GM12891 (cell line): ENCODE results near the gene SULT1E1.

Experiments
- POLR2A ChIP-seq: IDR thresholded peaks from 2 replicates; pipeline ENCODE4 v1.6.1; 2011; ENCODE audit warnings: low read depth, low read length, control low read depth
- POLR2AphosphoS5 ChIP-seq: IDR thresholded peaks from 2 replicates; pipeline ENCODE4 v1.6.1; 2011; ENCODE audit warnings: low read depth, low read length, control low read depth

DNA sequence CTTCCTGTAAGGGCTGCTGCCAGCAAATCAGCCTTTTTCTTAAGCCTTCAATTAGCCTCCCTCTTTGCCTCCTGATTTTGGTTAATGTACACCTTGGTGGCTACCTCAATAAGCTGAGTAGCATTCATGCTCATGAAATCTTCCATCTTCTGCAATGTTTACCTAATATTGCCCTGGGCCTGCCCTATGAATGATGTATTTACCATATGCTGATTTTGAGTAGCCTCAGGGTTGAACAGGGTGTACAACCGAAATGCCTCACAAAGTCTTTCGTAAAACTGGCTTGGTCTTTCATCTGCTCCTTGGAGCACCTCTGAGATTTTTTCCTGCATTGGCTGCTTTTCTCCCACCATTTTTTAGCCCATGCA, 29.8 kb downstream of the SULT1E1 start:
- no peak for TF ChIP-seq POLR2AphosphoS5
- no peak for TF ChIP-seq POLR2A
